Endodermal cell (in vitro differentiated cells): ENCODE results near the gene MRPS10. TPM values are rescaled to one million over a fixed set of nuclear protein-coding genes. Genes with fewer than 3 reads are reported as not detected.

Experiments
- DNase-seq: peaks from one replicate; pipeline ENCODE4 v3.0.0-alpha.2; 2017
- H3K27ac ChIP-seq: 2 replicates; pipeline ENCODE4 v1.5.1; 2013; ENCODE audit warnings: mild to moderate bottlenecking, low read depth, low read length, moderate library complexity
- H3K27me3 ChIP-seq: 2 replicates; pipeline ENCODE4 v1.6.1; 2013; ENCODE audit warnings: mild to moderate bottlenecking, low read length, moderate library complexity; ENCODE audit not compliant: insufficient read depth, control insufficient read depth, poor library complexity, severe bottlenecking
- H3K36me3 ChIP-seq: 2 replicates; pipeline ENCODE4 v1.7.0; 2013; ENCODE audit warnings: mild to moderate bottlenecking, low read length, moderate library complexity; ENCODE audit not compliant: control insufficient read depth, insufficient read depth
- H3K4me1 ChIP-seq: one replicate; pipeline ENCODE4 v1.7.0; 2013; ENCODE audit warnings: low read length; ENCODE audit not compliant: control insufficient read depth, insufficient read depth
- H3K4me3 ChIP-seq: 2 replicates; pipeline ENCODE4 v1.5.1; 2013; ENCODE audit warnings: mild to moderate bottlenecking, low read length, moderate library complexity
- H3K9ac ChIP-seq: 2 replicates; pipeline ENCODE4 v1.6.1; 2013; ENCODE audit warnings: mild to moderate bottlenecking, low read length, moderate library complexity; ENCODE audit not compliant: poor library complexity, severe bottlenecking; ENCODE audit errors: extremely low read depth
- H3K9me3 ChIP-seq: 2 replicates; pipeline ENCODE4 v1.6.1; 2013; ENCODE audit warnings: mild to moderate bottlenecking, low read length, moderate library complexity; ENCODE audit not compliant: control insufficient read depth
- H3K27ac Mint-ChIP-seq: 2 replicates; pipeline ENCODE4 v1.8.0; 2020; ENCODE audit warnings: mixed read lengths
- H3K27me3 Mint-ChIP-seq: 2 replicates; pipeline ENCODE4 v1.8.0; 2021; ENCODE audit warnings: mild to moderate bottlenecking, mixed read lengths; ENCODE audit not compliant: insufficient read depth
- H3K36me3 Mint-ChIP-seq: 2 replicates; pipeline ENCODE4 v1.8.0; 2020; ENCODE audit warnings: low read depth, mixed read lengths
- H3K4me1 Mint-ChIP-seq: 2 replicates; pipeline ENCODE4 v1.8.0; 2020; ENCODE audit warnings: mixed read lengths
- H3K4me3 Mint-ChIP-seq: 2 replicates; pipeline ENCODE4 v1.8.0; 2020; ENCODE audit warnings: mild to moderate bottlenecking, moderate library complexity, mixed read lengths
- H3K9me3 Mint-ChIP-seq: 2 replicates; pipeline ENCODE4 v1.8.0; 2020; ENCODE audit warnings: mild to moderate bottlenecking, mixed read lengths
- WGBS, 2 experiments: methylation state at CpG; one replicate each; pipeline versions ENCODE4 v1.1.5 to v1.1.7; 2013; ENCODE audit warnings: missing lambda C conversion rate in 2 of 2, mixed read lengths in 1 of 2; ENCODE audit not compliant: insufficient coverage in 1 of 2, insufficient read length in 1 of 2; 5-methylcytosine and 5-hydroxymethylcytosine counted together
- total RNA-seq, 2 donors: library from RNA; stranded (reverse); fragmentation: NEBNext Ultra II Directional in 1 of 2; extraction: Animal tissue kit (Norgen Biotek cat#: 25700) in 1 of 2; gene quantifications; 2 replicates in 1 of 2; 3 replicates in 1 of 2; pipeline ENCODE4 v1.2.1, GENCODE V29; 2021
- TF ChIP-seq, protein P1 (sequence below): fragments of 200-600 bp; sonication (generic); conservative IDR thresholded peaks from 2 replicates; pipeline ENCODE4 v1.5.0; 2021; ENCODE audit warnings: antibody characterized with exemption, mild to moderate bottlenecking

Gene MRPS10
- total RNA-seq, 2 donors from 2014 or later: 33.4 to 39.6 TPM

DNA sequence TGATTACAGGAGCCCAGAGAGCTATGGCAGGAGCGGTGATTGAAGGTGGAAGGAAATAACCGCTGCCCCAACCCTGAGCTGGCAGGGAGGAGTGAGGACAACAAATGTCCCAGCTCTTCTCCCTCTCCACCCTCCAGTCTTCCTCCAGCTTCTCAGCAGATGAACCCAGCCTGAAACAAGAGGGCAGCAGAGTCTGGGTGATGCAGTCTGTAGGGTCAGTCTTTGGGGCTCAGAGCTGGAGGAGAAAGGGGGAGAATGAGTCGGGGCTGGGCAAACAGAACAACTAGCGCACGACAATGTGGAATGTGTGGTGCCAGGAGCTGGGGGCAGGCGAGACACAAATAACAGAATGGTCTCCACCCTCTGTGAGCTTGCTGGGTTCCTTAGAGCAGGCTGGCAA is 49.0 kb downstream of the MRPS10 start:
- H3K9ac ChIP-seq: no peak overlapping the region
- Mint-ChIP-seq H3K27ac (no peak overlapping the region), H3K36me3 (no peaks in the 10 kb centered on the region), H3K27me3 (peaks cover 8% of the 10 kb centered on the region), H3K9me3 (no peaks in the 10 kb centered on the region), H3K4me1 (peaks cover 2% of the 10 kb centered on the region), H3K4me3 (no peak overlapping the region)
- H3K4me3 ChIP-seq: no peak overlapping the region
- H3K27ac ChIP-seq: no peak overlapping the region
- H3K36me3 ChIP-seq: no peaks in the 10 kb centered on the region
- peaks cover 2% of the 10 kb centered on the region for H3K4me1 ChIP-seq
- H3K9me3 ChIP-seq: no peaks in the 10 kb centered on the region
- 78 to 90% methylated on average over 3 to 6 of the region's 6 CpGs for WGBS, 2 experiments
- DNase-seq: no peak
- TF ChIP-seq, protein P1, sequence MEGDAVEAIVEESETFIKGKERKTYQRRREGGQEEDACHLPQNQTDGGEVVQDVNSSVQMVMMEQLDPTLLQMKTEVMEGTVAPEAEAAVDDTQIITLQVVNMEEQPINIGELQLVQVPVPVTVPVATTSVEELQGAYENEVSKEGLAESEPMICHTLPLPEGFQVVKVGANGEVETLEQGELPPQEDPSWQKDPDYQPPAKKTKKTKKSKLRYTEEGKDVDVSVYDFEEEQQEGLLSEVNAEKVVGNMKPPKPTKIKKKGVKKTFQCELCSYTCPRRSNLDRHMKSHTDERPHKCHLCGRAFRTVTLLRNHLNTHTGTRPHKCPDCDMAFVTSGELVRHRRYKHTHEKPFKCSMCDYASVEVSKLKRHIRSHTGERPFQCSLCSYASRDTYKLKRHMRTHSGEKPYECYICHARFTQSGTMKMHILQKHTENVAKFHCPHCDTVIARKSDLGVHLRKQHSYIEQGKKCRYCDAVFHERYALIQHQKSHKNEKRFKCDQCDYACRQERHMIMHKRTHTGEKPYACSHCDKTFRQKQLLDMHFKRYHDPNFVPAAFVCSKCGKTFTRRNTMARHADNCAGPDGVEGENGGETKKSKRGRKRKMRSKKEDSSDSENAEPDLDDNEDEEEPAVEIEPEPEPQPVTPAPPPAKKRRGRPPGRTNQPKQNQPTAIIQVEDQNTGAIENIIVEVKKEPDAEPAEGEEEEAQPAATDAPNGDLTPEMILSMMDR: no peak
- no peaks in the 10 kb centered on the region for H3K27me3 ChIP-seq

DNA sequence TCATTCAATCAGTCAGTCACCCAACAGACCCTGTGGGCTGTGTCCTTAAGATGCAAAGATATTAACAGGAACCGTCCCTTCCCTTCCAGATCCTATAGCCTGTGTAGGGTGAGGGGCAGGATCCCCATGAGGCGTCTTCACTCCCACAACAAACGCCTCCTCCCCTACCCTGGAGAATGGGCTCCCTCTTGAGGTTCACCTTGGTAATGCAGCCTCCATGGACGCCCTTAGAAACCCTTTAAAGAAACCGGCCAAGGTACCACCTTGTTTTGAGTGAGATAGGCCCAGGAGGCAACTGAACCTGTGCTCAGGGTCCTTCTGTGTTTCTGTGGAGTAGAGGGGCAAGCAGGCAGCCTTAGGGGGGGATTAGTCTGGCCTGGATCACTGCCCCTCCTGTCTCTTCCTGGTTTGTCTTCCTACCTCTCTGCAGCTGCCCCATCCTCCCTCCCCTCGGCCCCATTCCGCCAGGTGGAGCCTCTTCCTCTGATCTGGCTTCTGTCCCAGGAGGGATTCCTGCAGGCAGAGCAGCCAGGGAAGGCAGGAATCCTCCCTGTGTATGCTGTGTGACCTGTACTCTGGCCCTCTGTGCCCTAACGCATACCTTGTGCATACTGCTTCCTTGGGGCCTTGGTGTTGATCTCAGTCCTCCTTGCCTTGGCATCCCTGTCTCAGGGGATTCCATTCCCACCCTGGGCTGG is 51.1 kb downstream of the MRPS10 start:
- TF ChIP-seq, protein P1: peak; percentile 99
- Histone ChIP-seq H3K27ac (no peak overlapping the region), H3K9ac (no peak overlapping the region), H3K27me3 (no peaks in the 10 kb centered on the region), H3K36me3 (no peaks in the 10 kb centered on the region), H3K4me1 (no peaks in the 10 kb centered on the region), H3K4me3 (no peak overlapping the region), H3K9me3 (no peaks in the 10 kb centered on the region)
- 24 to 88% methylated on average over 1 to 8 of the region's 8 CpGs for WGBS, 2 experiments
- peak overlapping the region; percentile 89 for H3K27ac Mint-ChIP-seq
- DNase-seq: peak; percentile 97
- peaks cover 9% of the 10 kb centered on the region for H3K4me1 Mint-ChIP-seq
- H3K27me3 Mint-ChIP-seq: peaks cover 5% of the 10 kb centered on the region
- H3K9me3 Mint-ChIP-seq: no peaks in the 10 kb centered on the region
- H3K4me3 Mint-ChIP-seq: no peak overlapping the region
- H3K36me3 Mint-ChIP-seq: no peaks in the 10 kb centered on the region

DNA sequence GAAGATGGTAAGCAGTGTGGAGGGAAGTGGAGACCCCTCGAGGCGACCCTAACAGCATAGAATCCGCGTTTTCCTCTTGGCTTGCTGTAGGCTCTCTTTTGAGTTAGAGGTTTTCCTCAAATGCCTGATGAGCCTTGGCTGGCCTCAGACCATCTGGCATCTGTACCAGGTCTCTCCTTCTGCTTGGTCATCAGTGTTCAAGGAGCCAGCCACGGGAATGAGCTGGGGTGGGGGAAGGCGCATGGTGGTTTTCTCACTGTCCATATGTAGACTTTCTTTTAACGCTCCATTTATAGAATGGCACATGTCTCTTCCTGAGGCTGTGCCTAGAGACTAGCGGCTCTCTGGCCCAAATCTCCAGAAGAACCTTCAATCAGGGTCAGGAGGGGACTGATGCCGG is 52.6 kb downstream of the MRPS10 start:
- no peak overlapping the region for H3K4me3 ChIP-seq
- DNase-seq: no peak
- no peak overlapping the region for H3K9ac ChIP-seq
- H3K27me3 ChIP-seq: no peaks in the 10 kb centered on the region
- Mint-ChIP-seq H3K9me3 (no peaks in the 10 kb centered on the region), H3K36me3 (no peaks in the 10 kb centered on the region), H3K27me3 (peaks cover 13% of the 10 kb centered on the region), H3K4me1 (peaks cover 9% of the 10 kb centered on the region), H3K4me3 (no peak overlapping the region), H3K27ac (no peak overlapping the region)
- H3K4me1 ChIP-seq: no peaks in the 10 kb centered on the region
- H3K27ac ChIP-seq: no peak overlapping the region
- H3K9me3 ChIP-seq: no peaks in the 10 kb centered on the region
- WGBS, 2 experiments: 90 to 97% methylated on average over 8 to 9 of the region's 9 CpGs
- H3K36me3 ChIP-seq: no peaks in the 10 kb centered on the region
- TF ChIP-seq, protein P1: no peak
